Trophoblast cell (in vitro differentiated cells and primary cell): ENCODE results near the gene ENO3.

Source experiments
- DNase-seq, 2 donors: peaks; one replicate each; pipeline ENCODE4 v3.0.0-alpha.2; 2016
- H2AFZ ChIP-seq: 2 replicates; pipeline ENCODE4 v1.6.1; 2013; ENCODE audit warnings: low read length, moderate library complexity, mild to moderate bottlenecking; ENCODE audit not compliant: insufficient read depth, poor library complexity
- H2AK5ac ChIP-seq: 2 replicates; pipeline ENCODE4 v1.6.1; 2013; ENCODE audit warnings: mild to moderate bottlenecking, low read length
- H2BK120ac ChIP-seq: 2 replicates; pipeline ENCODE4 v1.6.1; 2013; ENCODE audit warnings: low read length, mild to moderate bottlenecking, moderate library complexity; ENCODE audit not compliant: insufficient read depth, poor library complexity
- H2BK12ac ChIP-seq: 2 replicates; pipeline ENCODE4 v1.6.1; 2013; ENCODE audit warnings: mild to moderate bottlenecking, low read length, moderate library complexity
- H2BK5ac ChIP-seq: 2 replicates; pipeline ENCODE4 v1.6.1; 2013; ENCODE audit warnings: low read length, low read depth, moderate library complexity, mild to moderate bottlenecking; ENCODE audit not compliant: poor library complexity
- H3K14ac ChIP-seq: 2 replicates; pipeline ENCODE4 v1.6.1; 2013; ENCODE audit warnings: mild to moderate bottlenecking, low read length
- H3K18ac ChIP-seq: 2 replicates; pipeline ENCODE4 v1.6.1; 2013; ENCODE audit warnings: mild to moderate bottlenecking, low read length
- H3K23ac ChIP-seq: 2 replicates; pipeline ENCODE4 v1.6.1; 2013; ENCODE audit warnings: low read length
- H3K27ac ChIP-seq: 2 replicates; pipeline ENCODE4 v1.5.1; 2013; ENCODE audit warnings: low read depth, mild to moderate bottlenecking, inconsistent platforms, low read length, moderate library complexity
- H3K27me3 ChIP-seq: 2 replicates; pipeline ENCODE4 v1.6.1; 2013; ENCODE audit warnings: inconsistent platforms, mild to moderate bottlenecking, low read length, moderate library complexity; ENCODE audit not compliant: insufficient read depth
- H3K36me3 ChIP-seq, 2 experiments: 1 replicate in 1 of 2; 2 replicates in 1 of 2; pipeline ENCODE4 v1.6.1; 2013; ENCODE audit warnings: low read length in 2 of 2, mild to moderate bottlenecking in 2 of 2, moderate library complexity in 1 of 2; ENCODE audit not compliant: insufficient read depth in 2 of 2, control insufficient read depth in 1 of 2
- H3K4ac ChIP-seq: 2 replicates; pipeline ENCODE4 v1.6.1; 2013; ENCODE audit warnings: low read depth, mild to moderate bottlenecking, low read length, moderate library complexity
- H3K4me1 ChIP-seq, 2 experiments: 1 replicate in 1 of 2; 2 replicates in 1 of 2; pipeline ENCODE4 v1.6.1; 2013; ENCODE audit warnings: low read length in 2 of 2, mild to moderate bottlenecking in 2 of 2, moderate library complexity in 1 of 2; ENCODE audit not compliant: insufficient read depth in 2 of 2, control insufficient read depth in 1 of 2
- H3K4me2 ChIP-seq: 2 replicates; pipeline ENCODE4 v1.6.1; 2013; ENCODE audit warnings: inconsistent platforms, mild to moderate bottlenecking, low read length, moderate library complexity
- H3K4me3 ChIP-seq: 2 replicates; pipeline ENCODE4 v1.5.1; 2013; ENCODE audit warnings: mild to moderate bottlenecking, low read depth, low read length, inconsistent platforms
- H3K79me1 ChIP-seq: one replicate; pipeline ENCODE4 v1.6.1; 2013; ENCODE audit warnings: low read length
- H3K79me2 ChIP-seq: 2 replicates; pipeline ENCODE4 v1.6.1; 2013; ENCODE audit warnings: low read length, mild to moderate bottlenecking; ENCODE audit not compliant: control insufficient read depth, insufficient read depth, poor library complexity
- H3K9ac ChIP-seq: 2 replicates; pipeline ENCODE4 v1.6.1; 2013; ENCODE audit warnings: mild to moderate bottlenecking, low read length
- H3K9me3 ChIP-seq: 2 replicates; pipeline ENCODE4 v1.6.1; 2013; ENCODE audit warnings: low read depth, mild to moderate bottlenecking, control low read depth, inconsistent platforms, low read length; ENCODE audit not compliant: insufficient read depth
- H4K12ac ChIP-seq: 2 replicates; pipeline ENCODE4 v1.6.1; 2013; ENCODE audit warnings: low read depth, mild to moderate bottlenecking, low read length, moderate library complexity
- H4K8ac ChIP-seq: 2 replicates; pipeline ENCODE4 v1.6.1; 2013; ENCODE audit warnings: low read depth, mild to moderate bottlenecking, low read length, moderate library complexity
- H4K91ac ChIP-seq: one replicate; pipeline ENCODE4 v1.6.1; 2013; ENCODE audit warnings: low read depth, mild to moderate bottlenecking, low read length, moderate library complexity
- WGBS: extraction: QIAGEN DNeasy Blood & Tissue Kit; methylation state at CpG from one replicate; pipeline ENCODE4 v1.1.7; 2013; ENCODE audit warnings: missing lambda C conversion rate; ENCODE audit not compliant: insufficient read length, insufficient coverage; ENCODE audit errors: extremely low coverage; 5-methylcytosine and 5-hydroxymethylcytosine counted together

The ENO3 gene

DNA sequence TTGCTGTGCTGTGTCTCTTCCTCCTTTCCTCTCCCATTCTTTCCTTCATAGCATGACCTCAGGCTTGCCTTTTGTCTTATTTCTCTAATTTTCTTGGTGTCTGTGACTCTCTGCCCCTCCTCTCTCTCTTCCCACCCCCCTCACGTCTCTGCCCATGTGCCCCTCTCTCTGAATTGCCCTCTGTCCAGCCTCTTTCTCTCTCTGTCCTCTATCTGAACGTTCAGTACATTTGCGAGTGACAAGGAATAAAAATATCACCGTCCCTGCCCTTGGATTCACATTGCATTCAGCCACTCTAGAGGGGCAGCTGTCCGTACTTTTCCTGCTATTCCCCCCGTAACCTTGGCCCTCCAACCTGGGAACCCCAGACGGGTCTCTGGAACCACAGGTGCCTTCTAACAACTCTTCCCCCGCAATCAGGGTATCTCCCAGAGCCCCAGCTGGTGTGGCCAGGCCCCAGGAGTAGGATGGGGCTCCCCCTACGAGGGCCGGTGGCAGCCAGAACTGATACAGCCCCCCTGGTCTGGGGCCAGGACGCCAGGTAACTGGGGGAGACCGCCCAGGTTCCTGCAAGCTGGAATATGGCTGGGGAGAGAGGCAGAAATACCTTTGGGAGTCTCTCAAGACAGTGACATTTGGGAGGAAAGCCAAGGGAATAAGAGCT is 48.6 kb downstream of the ENO3 start:
- H2BK120ac ChIP-seq: no peak overlapping the region
- H3K79me2 ChIP-seq: peaks cover 16% of the 10 kb centered on the region
- no peak overlapping the region for H3K23ac ChIP-seq
- peaks cover 14 to 16% of the 10 kb centered on the region in 2 experiments for H3K4me1 ChIP-seq
- no peak overlapping the region for H3K4ac ChIP-seq
- H3K36me3 ChIP-seq: peaks cover 40 to 41% of the 10 kb centered on the region in 2 experiments
- H2AFZ ChIP-seq: no peak overlapping the region
- H3K9me3 ChIP-seq: peaks cover 1% of the 10 kb centered on the region
- no peak for DNase-seq
- no peak overlapping the region for H2BK12ac ChIP-seq
- no peaks in the 10 kb centered on the region for H3K27me3 ChIP-seq
- H3K79me1 ChIP-seq: peaks cover 14% of the 10 kb centered on the region
- H3K18ac ChIP-seq: no peak overlapping the region
- no peak overlapping the region for H4K8ac ChIP-seq
- no peak overlapping the region for H4K91ac ChIP-seq
- no peak overlapping the region for H3K27ac ChIP-seq
- no peak overlapping the region for H3K14ac ChIP-seq
- no peak overlapping the region for H3K9ac ChIP-seq
- no CpG with 5 or more reads among the region's 12 CpGs for WGBS
- H2AK5ac ChIP-seq: no peak overlapping the region
- H4K12ac ChIP-seq: no peak overlapping the region
- H2BK5ac ChIP-seq: no peak overlapping the region
- peak overlapping the region; percentile 94 for H3K4me2 ChIP-seq
- H3K4me3 ChIP-seq: no peak overlapping the region

DNA sequence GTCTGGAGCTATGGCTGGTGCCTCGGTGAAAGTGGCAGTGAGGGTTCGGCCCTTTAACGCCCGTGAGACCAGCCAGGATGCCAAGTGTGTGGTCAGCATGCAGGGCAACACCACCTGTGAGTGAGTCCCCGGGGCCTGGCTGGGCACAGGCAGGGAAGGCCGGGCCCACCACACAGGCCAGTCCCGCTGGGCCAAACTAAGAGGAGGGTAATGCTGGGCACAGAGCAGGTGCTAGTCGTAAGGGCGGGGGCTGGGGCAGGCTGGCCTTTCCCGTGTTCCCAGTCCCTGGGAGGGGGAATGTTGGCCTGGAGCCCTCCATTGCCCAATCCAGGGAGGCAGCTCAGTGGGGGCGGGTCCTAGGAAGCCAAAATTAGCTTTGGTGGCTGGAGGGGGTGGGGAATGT is 49.3 kb downstream of the ENO3 start:
- Histone ChIP-seq H3K79me1 (peaks cover 14% of the 10 kb centered on the region), H3K4ac (no peak overlapping the region), H4K12ac (no peak overlapping the region), H3K9ac (no peak overlapping the region), H3K4me1 (peaks cover 14 to 16% of the 10 kb centered on the region in 2 experiments), H3K9me3 (peaks cover 1% of the 10 kb centered on the region), H2BK120ac (no peak overlapping the region), H3K79me2 (peaks cover 16% of the 10 kb centered on the region), H2BK5ac (no peak overlapping the region), H3K4me3 (no peak overlapping the region), H3K14ac (no peak overlapping the region), H3K27me3 (no peaks in the 10 kb centered on the region), H2BK12ac (no peak overlapping the region), H4K8ac (no peak overlapping the region), H3K4me2 (no peak overlapping the region), H3K27ac (no peak overlapping the region), H3K23ac (no peak overlapping the region), H2AFZ (no peak overlapping the region), H4K91ac (no peak overlapping the region), H2AK5ac (no peak overlapping the region), H3K36me3 (peaks cover 45 to 48% of the 10 kb centered on the region in 2 experiments), H3K18ac (peak overlapping the region; percentile 14)
- no peak for DNase-seq
- WGBS: no CpG with 5 or more reads among the region's 11 CpGs

DNA sequence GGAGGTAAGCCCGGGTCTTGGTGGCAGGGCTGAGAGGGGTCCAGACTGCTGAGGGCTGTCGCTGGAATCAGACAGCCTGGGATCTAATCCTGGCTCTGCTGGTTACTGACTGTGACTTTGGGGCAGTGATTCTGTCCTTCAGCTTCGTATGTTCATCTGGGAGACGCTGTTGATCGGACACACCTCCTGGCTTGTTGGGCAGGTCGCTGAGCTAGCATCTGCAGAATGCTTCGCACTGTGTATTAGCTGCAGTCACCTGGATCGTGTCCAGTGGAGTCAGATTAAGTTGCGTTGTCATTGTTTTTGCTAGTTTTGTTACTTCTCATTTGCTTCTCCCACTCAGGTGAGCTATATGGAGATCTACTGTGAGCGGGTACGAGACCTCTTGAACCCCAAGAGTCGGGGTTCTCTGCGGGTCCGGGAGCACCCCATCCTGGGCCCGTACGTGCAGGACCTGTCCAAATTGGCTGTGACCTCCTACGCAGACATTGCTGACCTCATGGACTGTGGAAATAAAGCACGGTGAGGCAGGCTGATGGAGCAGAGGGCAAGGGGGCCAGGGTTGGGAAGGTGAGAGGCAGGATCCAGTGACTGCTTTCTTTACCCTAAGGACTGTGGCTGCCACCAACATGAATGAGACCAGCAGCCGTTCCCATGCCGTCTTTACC is 51.3 kb downstream of the ENO3 start:
- Histone ChIP-seq H3K79me1 (peaks cover 11% of the 10 kb centered on the region), H4K12ac (no peak overlapping the region), H3K4me2 (no peak overlapping the region), H3K18ac (no peak overlapping the region), H2AK5ac (no peak overlapping the region), H3K36me3 (peaks cover 56 to 63% of the 10 kb centered on the region in 2 experiments), H4K8ac (no peak overlapping the region), H3K27ac (no peak overlapping the region), H4K91ac (no peak overlapping the region), H3K23ac (no peak overlapping the region), H2BK5ac (no peak overlapping the region), H2BK120ac (no peak overlapping the region), H3K9ac (peak overlapping the region; percentile 26), H3K9me3 (peaks cover 1% of the 10 kb centered on the region), H2AFZ (no peak overlapping the region), H3K14ac (no peak overlapping the region), H3K4me3 (no peak overlapping the region), H3K4me1 (peaks cover 9 to 11% of the 10 kb centered on the region in 2 experiments), H3K79me2 (peaks cover 13% of the 10 kb centered on the region), H3K27me3 (no peaks in the 10 kb centered on the region), H2BK12ac (no peak overlapping the region), H3K4ac (no peak overlapping the region)
- DNase-seq: no peak
- no CpG with 5 or more reads among the region's 20 CpGs for WGBS

DNA sequence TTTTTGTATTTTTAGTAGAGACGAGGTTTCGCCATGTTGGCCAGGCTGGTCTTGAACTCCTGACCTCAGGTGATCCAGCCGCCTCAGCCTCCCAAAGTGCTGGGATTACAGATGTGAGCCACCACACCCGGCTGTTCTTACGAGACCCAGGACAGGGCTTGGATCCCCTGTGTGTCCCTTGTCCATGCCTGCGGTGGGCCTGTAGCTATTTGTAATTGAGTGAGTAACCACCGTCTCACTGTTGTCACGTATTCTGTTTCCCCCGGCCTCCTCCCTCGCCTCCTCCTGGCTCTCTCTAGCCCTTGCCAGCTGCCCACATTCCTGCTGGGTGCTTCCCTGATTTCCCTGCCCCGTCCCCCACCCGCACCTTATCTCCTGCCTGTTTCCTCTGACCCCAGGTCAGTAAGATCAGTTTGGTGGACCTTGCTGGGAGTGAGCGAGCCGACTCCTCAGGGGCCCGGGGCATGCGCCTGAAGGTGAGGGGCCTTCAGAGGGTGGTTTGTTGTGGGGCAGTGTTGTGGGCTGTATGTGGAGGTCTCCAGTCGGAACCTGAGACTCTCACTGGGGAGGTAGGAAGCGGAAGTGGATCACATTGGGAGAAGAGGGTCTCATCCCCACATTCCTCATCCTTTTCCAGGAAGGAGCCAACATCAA is 52.4 kb downstream of the ENO3 start:
- Histone ChIP-seq H3K27ac (no peak overlapping the region), H2AK5ac (no peak overlapping the region), H4K12ac (no peak overlapping the region), H2AFZ (no peak overlapping the region), H4K91ac (no peak overlapping the region), H4K8ac (no peak overlapping the region), H3K18ac (no peak overlapping the region), H3K4me2 (no peak overlapping the region), H3K14ac (no peak overlapping the region), H3K9ac (no peak overlapping the region), H3K79me2 (peaks cover 8% of the 10 kb centered on the region), H3K4me1 (peaks cover 9 to 11% of the 10 kb centered on the region in 2 experiments), H2BK120ac (no peak overlapping the region), H2BK5ac (no peak overlapping the region), H2BK12ac (no peak overlapping the region), H3K9me3 (peaks cover 3% of the 10 kb centered on the region), H3K79me1 (peaks cover 3% of the 10 kb centered on the region), H3K4me3 (no peak overlapping the region), H3K4ac (no peak overlapping the region), H3K23ac (no peak overlapping the region), H3K36me3 (peaks cover 66 to 74% of the 10 kb centered on the region in 2 experiments), H3K27me3 (no peaks in the 10 kb centered on the region)
- WGBS: no CpG with 5 or more reads among the region's 18 CpGs
- no peak for DNase-seq
